Progenitor cell of endocrine pancreas (in vitro differentiated cells): ENCODE data around the gene CYBB. TPM values are rescaled to one million over a fixed set of nuclear protein-coding genes. Genes with fewer than 3 reads are reported as not detected.

Experiments used
- DNase-seq: peaks from one replicate; pipeline ENCODE4 v3.0.0; 2021; ENCODE audit warnings: low spot score; ENCODE audit not compliant: unreplicated experiment
- H3K27ac Mint-ChIP-seq: 2 replicates; pipeline ENCODE4 v1.8.0; 2021; ENCODE audit warnings: mild to moderate bottlenecking, moderate library complexity, mixed read lengths
- H3K27me3 Mint-ChIP-seq: 2 replicates; pipeline ENCODE4 v1.8.0; 2021; ENCODE audit warnings: mixed read lengths
- H3K36me3 Mint-ChIP-seq: 2 replicates; pipeline ENCODE4 v1.8.0; 2022; ENCODE audit warnings: mixed read lengths; ENCODE audit not compliant: insufficient read depth
- H3K4me1 Mint-ChIP-seq: 2 replicates; pipeline ENCODE4 v1.8.0; 2021; ENCODE audit warnings: low read depth, mixed read lengths
- H3K4me3 Mint-ChIP-seq: 2 replicates; pipeline ENCODE4 v1.8.0; 2021; ENCODE audit warnings: low read depth, mild to moderate bottlenecking, moderate library complexity, mixed read lengths
- H3K9me3 Mint-ChIP-seq: 2 replicates; pipeline ENCODE4 v1.8.0; 2021; ENCODE audit warnings: low read depth, mixed read lengths
- total RNA-seq: library from RNA; stranded (reverse); gene quantifications from 2 replicates; pipeline ENCODE4 v1.2.1, GENCODE V29; 2021
- TF ChIP-seq, protein P1 (sequence below): fragments of 200-600 bp; sonication (generic); IDR thresholded peaks from one replicate; pipeline ENCODE4 v1.5.0; 2021; ENCODE audit warnings: antibody characterized with exemption, mild to moderate bottlenecking; ENCODE audit not compliant: unreplicated experiment

Gene CYBB
- total RNA-seq, 1 donor from 2014 or later = 0.41 TPM

DNA sequence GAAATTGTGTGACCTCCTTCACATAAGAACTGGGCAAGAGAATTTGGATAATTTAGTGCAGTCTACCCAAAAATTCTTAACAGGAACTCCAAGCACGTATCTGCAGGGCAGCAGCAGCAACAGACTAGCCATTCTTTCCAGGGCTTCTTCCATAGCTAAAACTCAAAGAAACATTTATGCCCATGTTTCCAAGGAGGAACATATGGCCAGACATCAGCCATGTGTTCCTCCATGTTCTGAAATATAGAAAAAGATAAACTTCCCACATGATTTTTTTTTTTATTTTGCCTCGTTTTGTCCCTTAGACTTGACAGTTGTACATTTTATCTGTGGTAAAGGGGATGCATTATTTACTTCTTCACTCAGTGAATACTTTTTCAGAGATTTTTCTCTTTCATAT, 27.6 kb upstream of the CYBB start:
- no peaks in the 10 kb centered on the region for H3K27me3 Mint-ChIP-seq
- no peak overlapping the region for H3K27ac Mint-ChIP-seq
- TF ChIP-seq, protein P1, sequence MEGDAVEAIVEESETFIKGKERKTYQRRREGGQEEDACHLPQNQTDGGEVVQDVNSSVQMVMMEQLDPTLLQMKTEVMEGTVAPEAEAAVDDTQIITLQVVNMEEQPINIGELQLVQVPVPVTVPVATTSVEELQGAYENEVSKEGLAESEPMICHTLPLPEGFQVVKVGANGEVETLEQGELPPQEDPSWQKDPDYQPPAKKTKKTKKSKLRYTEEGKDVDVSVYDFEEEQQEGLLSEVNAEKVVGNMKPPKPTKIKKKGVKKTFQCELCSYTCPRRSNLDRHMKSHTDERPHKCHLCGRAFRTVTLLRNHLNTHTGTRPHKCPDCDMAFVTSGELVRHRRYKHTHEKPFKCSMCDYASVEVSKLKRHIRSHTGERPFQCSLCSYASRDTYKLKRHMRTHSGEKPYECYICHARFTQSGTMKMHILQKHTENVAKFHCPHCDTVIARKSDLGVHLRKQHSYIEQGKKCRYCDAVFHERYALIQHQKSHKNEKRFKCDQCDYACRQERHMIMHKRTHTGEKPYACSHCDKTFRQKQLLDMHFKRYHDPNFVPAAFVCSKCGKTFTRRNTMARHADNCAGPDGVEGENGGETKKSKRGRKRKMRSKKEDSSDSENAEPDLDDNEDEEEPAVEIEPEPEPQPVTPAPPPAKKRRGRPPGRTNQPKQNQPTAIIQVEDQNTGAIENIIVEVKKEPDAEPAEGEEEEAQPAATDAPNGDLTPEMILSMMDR = no peak
- H3K9me3 Mint-ChIP-seq = peaks cover 19% of the 10 kb centered on the region
- no peaks in the 10 kb centered on the region for H3K36me3 Mint-ChIP-seq
- no peaks in the 10 kb centered on the region for H3K4me1 Mint-ChIP-seq
- DNase-seq = no peak
- H3K4me3 Mint-ChIP-seq = no peak overlapping the region

DNA sequence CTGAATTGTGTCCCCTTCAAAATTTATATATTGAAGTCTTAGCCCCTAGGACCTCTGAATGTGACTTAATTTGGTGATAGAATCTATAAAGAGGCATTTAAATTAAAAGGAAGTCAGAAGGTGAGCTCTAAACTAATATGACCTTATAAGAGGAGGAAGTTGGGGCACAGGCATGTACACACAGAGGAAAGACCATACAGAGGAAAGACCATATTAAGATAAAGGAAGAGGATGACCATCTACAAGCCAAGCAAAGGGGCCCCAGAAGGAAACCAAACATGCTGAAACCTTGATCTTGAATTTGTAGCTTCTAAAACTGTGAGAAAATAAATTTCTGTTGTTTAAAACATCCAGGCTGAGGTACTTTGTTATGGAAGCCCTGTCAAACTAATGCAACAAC, 26.9 kb upstream of the CYBB start:
- Mint-ChIP-seq H3K36me3 (no peaks in the 10 kb centered on the region), H3K4me1 (no peaks in the 10 kb centered on the region), H3K27ac (no peak overlapping the region), H3K4me3 (no peak overlapping the region), H3K27me3 (no peaks in the 10 kb centered on the region), H3K9me3 (peaks cover 19% of the 10 kb centered on the region)
- no peak for DNase-seq
- TF ChIP-seq, protein P1 = no peak

DNA sequence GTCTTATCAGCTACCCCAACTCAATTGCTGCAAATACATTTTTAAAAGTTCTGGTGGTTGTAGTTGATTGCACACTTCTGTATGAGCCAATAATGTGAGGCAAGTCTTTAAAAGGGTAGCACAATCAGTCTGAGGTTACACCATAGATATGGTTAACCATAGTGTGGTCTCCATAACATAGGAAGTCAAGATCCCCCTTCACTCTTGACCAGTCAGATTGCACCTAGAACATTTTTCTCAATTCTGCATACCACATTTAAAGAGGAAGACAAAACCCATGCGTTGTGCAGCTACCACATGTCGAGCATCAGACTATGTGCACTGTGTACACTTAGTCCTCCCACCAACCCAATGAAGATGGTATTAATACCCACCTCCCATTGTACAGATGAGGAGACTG, 26.5 kb upstream of the CYBB start:
- H3K4me3 Mint-ChIP-seq = no peak overlapping the region
- peaks cover 17% of the 10 kb centered on the region for H3K9me3 Mint-ChIP-seq
- H3K27me3 Mint-ChIP-seq = no peaks in the 10 kb centered on the region
- no peak for DNase-seq
- TF ChIP-seq, protein P1 = no peak
- no peaks in the 10 kb centered on the region for H3K36me3 Mint-ChIP-seq
- H3K4me1 Mint-ChIP-seq = no peaks in the 10 kb centered on the region
- H3K27ac Mint-ChIP-seq = no peak overlapping the region

DNA sequence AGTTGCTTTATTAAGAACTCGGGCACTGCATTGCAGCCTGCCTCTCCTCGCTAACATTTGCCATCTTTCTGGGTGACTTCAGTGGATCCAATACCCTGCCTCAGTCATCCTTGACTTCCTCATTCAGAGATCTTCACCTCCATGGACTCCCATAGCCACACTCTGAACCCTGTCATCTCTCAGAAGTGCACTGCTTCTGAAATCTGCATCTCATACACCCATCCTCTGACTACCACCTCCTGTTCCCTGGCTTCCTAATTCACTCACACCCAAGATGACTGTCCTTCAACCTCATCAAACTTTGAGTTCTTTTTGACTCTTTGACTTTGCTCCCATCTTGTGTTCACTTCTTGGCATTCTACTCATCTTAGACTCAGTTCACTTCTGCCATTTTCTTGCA, 25.3 kb upstream of the CYBB start:
- DNase-seq = no peak
- no peaks in the 10 kb centered on the region for H3K4me1 Mint-ChIP-seq
- TF ChIP-seq, protein P1 = no peak
- peaks cover 10% of the 10 kb centered on the region for H3K9me3 Mint-ChIP-seq
- H3K27ac Mint-ChIP-seq = no peak overlapping the region
- no peak overlapping the region for H3K4me3 Mint-ChIP-seq
- H3K27me3 Mint-ChIP-seq = no peaks in the 10 kb centered on the region
- H3K36me3 Mint-ChIP-seq = no peaks in the 10 kb centered on the region

DNA sequence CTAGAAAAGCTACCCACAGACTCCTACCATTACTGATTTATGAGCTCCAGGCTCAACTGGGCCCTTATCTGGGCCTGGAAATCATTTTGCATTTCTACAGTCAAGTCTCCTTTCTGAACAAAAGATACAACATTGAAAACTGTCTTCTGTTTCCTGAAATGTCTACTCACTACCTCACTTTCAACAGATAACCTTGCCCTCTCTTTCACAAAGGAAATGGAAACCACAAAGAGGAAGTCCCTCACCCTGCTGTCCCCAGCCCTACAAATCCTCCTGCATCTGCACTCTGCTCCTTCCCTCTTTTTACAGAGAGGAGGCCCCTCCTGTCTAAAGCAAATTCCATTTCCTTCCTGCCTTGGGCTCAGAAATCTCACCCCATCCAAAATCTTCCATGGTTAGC, 24.8 kb upstream of the CYBB start:
- Mint-ChIP-seq H3K27ac (no peak overlapping the region), H3K36me3 (no peaks in the 10 kb centered on the region), H3K27me3 (no peaks in the 10 kb centered on the region), H3K4me1 (no peaks in the 10 kb centered on the region), H3K4me3 (no peak overlapping the region), H3K9me3 (peaks cover 13% of the 10 kb centered on the region)
- TF ChIP-seq, protein P1 = no peak
- DNase-seq = no peak
